ENCODE measurements around the gene PRKCE.

- no peak for TF ChIP-seq CTCF (IDR thresholded peaks at IDR 0.05)
- no peak for TF ChIP-seq POLR2A (IDR thresholded peaks at IDR 0.05)
Observed at GRCh38 chr2:46202987-46203386, 551.5 kb downstream of the PRKCE start.

Measured in body of pancreas (tissue), 4 donors.